Panc1 (cell line): ENCODE measurements around the gene MMP26. TPM values are rescaled to one million over a fixed set of nuclear protein-coding genes. Genes with fewer than 3 reads are reported as not detected.

Experiments used
- ATAC-seq: fragments of 200-7000 bp; cut with Tn5 transposase; 2 replicates; pipeline ENCODE4 v1.9.1; 2020; ENCODE audit warnings: mild to moderate bottlenecking, moderate library complexity
- BruUV-seq: library from RNA; stranded (reverse); fragments of 400-500 nt; replicated peaks from 2 replicates; lab custom pipeline; 2021; lab: Mats Ljungman, UMichigan
- CTCF ChIA-PET: fragments of 300-600 bp; sonication (Branson Sonifier 250); formaldehyde crosslinking; loops from one replicate; lab custom pipeline; 2022; ENCODE audit warnings: antibody characterized with exemption; lab: Charles Lee
- POLR2A ChIA-PET: fragments of 300-600 bp; sonication (Branson Sonifier 250); formaldehyde crosslinking; loops from one replicate; lab custom pipeline; 2022; ENCODE audit warnings: antibody characterized with exemption; lab: Charles Lee
- DNase-seq: peaks from one replicate; pipeline ENCODE4 v3.0.0-alpha.2; 2010; ENCODE audit warnings: low read depth, low spot score
- H3K27ac ChIP-seq: 2 replicates; pipeline ENCODE4 v1.5.1; 2011; ENCODE audit warnings: mild to moderate bottlenecking, low read length, inconsistent platforms
- H3K27me3 ChIP-seq: fragments of 200-500 bp; sonication (Bioruptor generic); 2 replicates; pipeline ENCODE4 v1.6.0; 2014; ENCODE audit warnings: low read length, inconsistent platforms; ENCODE audit not compliant: control insufficient read depth, insufficient read depth
- H3K36me3 ChIP-seq: fragments of 200-500 bp; sonication (Bioruptor generic); 2 replicates; pipeline ENCODE4 v1.5.1; 2014; ENCODE audit warnings: inconsistent platforms, mild to moderate bottlenecking, low read length, moderate library complexity; ENCODE audit not compliant: control insufficient read depth, insufficient read depth
- H3K4me1 ChIP-seq: 2 replicates; pipeline ENCODE4 v1.5.1; 2011; ENCODE audit warnings: inconsistent platforms, mild to moderate bottlenecking, low read length, moderate library complexity; ENCODE audit not compliant: control insufficient read depth, insufficient read depth
- H3K4me3 ChIP-seq, 2 experiments: 2 replicates each; pipeline ENCODE4 v1.5.1; 2011 to 2012; ENCODE audit warnings: low read depth in 2 of 2, low read length in 2 of 2, mild to moderate bottlenecking in 2 of 2, inconsistent platforms in 1 of 2, moderate library complexity in 1 of 2
- H3K9me3 ChIP-seq: fragments of 200-500 bp; sonication (Bioruptor generic); 2 replicates; pipeline ENCODE4 v1.5.1; 2014; ENCODE audit warnings: low read depth, mild to moderate bottlenecking, inconsistent platforms, low read length, moderate library complexity; ENCODE audit not compliant: control insufficient read depth, insufficient read depth
- CTCF ChIP-seq: fragments of 450-650 bp; IDR thresholded peaks from 2 replicates; pipeline ENCODE4 v1.5.1; 2017; ENCODE audit warnings: mild to moderate bottlenecking
- POLR2AphosphoS5 ChIP-seq: IDR thresholded peaks from 2 replicates; pipeline ENCODE4 v1.6.1; 2012; ENCODE audit warnings: mild to moderate bottlenecking, low read depth, low read length, moderate library complexity
- REST ChIP-seq, 2 experiments: IDR thresholded peaks; 2 replicates each; pipeline ENCODE4 v1.6.1; 2011 to 2012; ENCODE audit warnings: low read depth in 2 of 2, control low read depth in 1 of 2, low read length in 1 of 2, mild to moderate bottlenecking in 1 of 2, moderate library complexity in 1 of 2; ENCODE audit not compliant: insufficient read depth in 1 of 2
- SIN3A ChIP-seq: IDR thresholded peaks from 2 replicates; pipeline ENCODE4 v1.6.1; 2012; ENCODE audit warnings: low read depth, mild to moderate bottlenecking, low read length, moderate library complexity, borderline replicate concordance; ENCODE audit not compliant: insufficient read depth
- TCF7L2 ChIP-seq: IDR thresholded peaks from 2 replicates; pipeline ENCODE4 v1.6.1; 2011; ENCODE audit warnings: mild to moderate bottlenecking, low read depth, low read length, inconsistent platforms
- in situ Hi-C: cut with HindIII; loops from 2 replicates; pipeline ENCODE4 v1.10.0; 2016; ENCODE audit warnings: low sequenced_read_pairs, low pct_unique_long_range_greater_than_20kb
- intact Hi-C: fragments of 100-400 bp; cut with micrococcal nuclease; formaldehyde crosslinking; loops from one replicate; pipeline ENCODE4 v1.10.0; 2022; ENCODE audit not compliant: unreplicated experiment
- total RNA-seq: library from RNA; stranded (reverse); gene quantifications from one replicate; pipeline ENCODE4 v1.2.1, GENCODE V29; 2021; ENCODE audit not compliant: unreplicated experiment

Gene MMP26
- total RNA-seq, 1 experiment from 2014 or later = not detected

- H3K27me3 ChIP-seq = peaks cover 4% of the 10 kb centered on the region; the same call in 1 of the 2 replicates
- BruUV-seq = no TSS peak
- intact Hi-C loops = no loop called here
- H3K27ac ChIP-seq = no peak overlapping the region
- POLR2A ChIA-PET = no interaction called here
- H3K9me3 ChIP-seq = no peaks in the 10 kb centered on the region
- TF ChIP-seq CTCF = no peak
- no peak for TF ChIP-seq REST (IDR thresholded peaks at IDR 0.05; ENCODE audit: insufficient read depth in 1 of 2, low read depth in 2 of 2, low read length in 1 of 2)
- no peak for TF ChIP-seq SIN3A
- no peak for TF ChIP-seq TCF7L2
- TF ChIP-seq POLR2AphosphoS5 = no peak
- ATAC-seq (no peak), DNase-seq (no peak)
- in situ Hi-C loops = no loop called here
- H3K36me3 ChIP-seq = no peaks in the 10 kb centered on the region
- H3K4me3 ChIP-seq = no peak overlapping the region
- 0 out of 2 replicates have a peak, but pooled peaks cover 4% of the 10 kb centered on the region for H3K4me1 ChIP-seq
- CTCF ChIA-PET = no interaction called here
These were observed 30.8 kb upstream of the MMP26 start for GRCh38 chr11:4673781-4674180.

- intact Hi-C loops = no loop called here
These were observed 26.6 kb upstream of the MMP26 start for GRCh38 chr11:4677948-4678347.

More at GRCh38 chr11:4677948-4678347, 26.6 kb upstream of the MMP26 start:
- Histone ChIP-seq H3K4me1 (no peaks in the 10 kb centered on the region), H3K27ac (no peak overlapping the region), H3K9me3 (no peaks in the 10 kb centered on the region), H3K4me3 (no peak overlapping the region), H3K27me3 (no peaks in the 10 kb centered on the region), H3K36me3 (no peaks in the 10 kb centered on the region)
- POLR2A ChIA-PET = no interaction called here
- no peak for DNase-seq
- TF ChIP-seq REST (IDR thresholded peaks at IDR 0.05; ENCODE audit: insufficient read depth in 1 of 2, low read depth in 2 of 2, low read length in 1 of 2) = no peak
- no peak for TF ChIP-seq CTCF
- TF ChIP-seq SIN3A = no peak
- TF ChIP-seq TCF7L2 = no peak
- ATAC-seq = no peak
- CTCF ChIA-PET = no interaction called here
- in situ Hi-C loops = no loop called here
- BruUV-seq = no TSS peak
